Endothelial cell of hepatic sinusoid (primary cell): Measurements from ENCODE around the gene OVAAL.

Experiments used
- in situ Hi-C: cut with HindIII; loops from 2 replicates; pipeline ENCODE4 v1.10.0; 2017; ENCODE audit warnings: low sequenced_read_pairs

The OVAAL gene

DNA sequence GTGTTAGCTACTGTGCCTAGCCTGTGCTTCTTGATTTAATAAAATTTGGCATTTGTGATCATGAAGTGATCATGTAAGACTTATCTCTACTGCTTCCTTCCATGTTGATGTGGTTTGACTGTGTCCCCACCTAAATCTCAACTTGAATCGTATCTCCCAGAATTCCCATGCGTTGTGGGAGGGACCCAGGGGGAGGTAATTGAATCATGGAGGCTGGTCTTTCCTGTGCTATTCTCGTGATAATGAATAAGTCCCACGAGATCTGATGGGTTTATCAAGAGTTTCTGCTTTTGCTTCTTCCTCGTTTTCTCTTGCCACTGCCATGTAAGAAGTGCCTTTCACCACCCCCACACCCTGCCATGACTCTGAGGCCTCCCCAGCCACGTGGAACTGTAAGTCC is at the start of gene OVAAL:
Gene OVAAL, plus strand, starts transcription at position 301 of the 400 bp plus-strand sequence.
- in situ Hi-C loops: no loop called here

DNA sequence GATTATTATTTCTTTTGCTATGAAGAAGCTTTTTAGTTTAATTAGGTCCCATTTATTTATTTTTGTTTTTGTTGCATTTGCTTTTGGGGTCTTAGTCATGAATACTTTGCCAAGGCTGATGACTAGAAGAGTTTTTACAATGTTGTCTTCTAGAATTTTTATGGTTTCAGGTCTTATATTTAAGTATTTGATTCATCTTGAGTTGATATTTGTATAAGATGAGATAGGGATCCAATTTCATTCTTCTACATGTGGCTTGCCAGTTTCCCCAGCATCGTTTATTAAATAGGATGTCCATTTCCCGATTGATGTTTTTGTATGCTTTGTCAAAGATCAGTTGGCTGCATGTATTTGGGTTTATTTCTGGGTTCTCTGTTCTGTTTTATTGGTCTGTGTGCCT is 47.9 kb upstream of the OVAAL start:
- in situ Hi-C loops: loop anchor here (5.0 kb wide), 1 partner anchor 656 kb away; no protein-coding TSS in a partner anchor

DNA sequence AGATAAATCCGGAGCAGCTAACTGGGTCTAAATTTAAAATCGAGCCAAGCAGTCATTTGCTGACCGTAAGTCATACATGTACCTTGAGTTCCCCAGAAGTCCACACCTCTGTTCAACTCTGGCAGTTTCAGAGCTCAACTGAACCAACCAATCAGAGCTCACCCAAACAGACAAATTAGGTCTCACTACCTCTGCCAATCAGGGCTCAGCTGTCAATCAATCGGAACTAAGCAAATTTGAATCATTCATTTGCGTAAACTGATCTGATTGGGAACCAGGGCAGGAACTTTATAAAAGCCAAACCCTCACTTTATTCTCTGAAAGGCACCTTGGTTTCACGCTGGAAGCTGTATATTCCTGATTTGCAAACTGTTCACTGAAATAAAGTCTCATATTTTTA is 45.2 kb upstream of the OVAAL start:
- in situ Hi-C loops: loop anchor here (5.0 kb wide), 1 partner anchor 654 kb away; no protein-coding TSS in a partner anchor

DNA sequence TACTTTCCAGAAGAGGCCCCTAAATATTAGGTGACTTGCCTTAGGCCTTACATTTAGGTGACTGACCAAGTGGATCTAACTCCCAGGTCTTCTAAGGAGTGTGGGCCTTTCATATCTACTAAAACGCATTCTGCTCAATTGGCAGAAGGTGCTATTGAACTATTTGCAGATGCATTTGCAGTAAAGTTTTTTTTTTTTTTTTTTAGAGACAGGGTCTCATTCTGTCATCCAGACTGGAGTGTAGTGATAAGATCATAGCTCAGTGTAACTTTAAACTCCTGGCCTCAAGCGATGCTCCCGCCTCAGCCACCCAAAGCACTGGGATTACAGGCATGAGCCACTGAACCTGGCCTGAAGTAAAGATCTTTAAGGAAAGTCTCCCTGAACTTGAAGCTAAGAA is 43.4 kb upstream of the OVAAL start:
- in situ Hi-C loops: no loop called here

DNA sequence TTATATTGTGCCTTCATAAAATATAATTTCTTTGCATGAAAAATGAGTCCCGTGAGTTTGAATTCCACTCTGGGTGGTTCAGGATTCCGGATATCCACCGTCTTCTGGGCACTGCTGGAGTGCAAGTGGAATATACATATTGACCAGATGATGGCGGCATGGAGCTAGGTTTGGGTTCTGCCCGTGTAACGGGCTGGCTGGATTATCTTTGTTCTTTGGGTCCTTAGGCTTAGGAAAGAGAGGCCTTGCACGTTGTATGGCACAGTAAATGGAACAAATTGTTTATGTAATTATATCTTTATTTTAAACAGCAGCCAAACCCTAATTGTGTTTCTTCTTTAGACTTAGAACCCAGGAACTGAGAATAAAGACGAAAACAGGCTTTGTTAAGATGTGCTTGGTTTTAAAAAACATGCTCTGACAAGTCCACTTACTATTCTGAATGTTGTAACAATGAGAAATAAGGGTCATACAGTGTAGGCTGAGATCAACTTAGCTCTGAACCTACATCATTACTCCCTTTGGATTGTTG is 42.8 kb upstream of the OVAAL start:
- in situ Hi-C loops: no loop called here

- in situ Hi-C loops: no loop called here
Observed at GRCh38 chr1:180519846-180520245, 38.9 kb upstream of the OVAAL start.

GRCh38 chr1:180521474-180522212 is 37.1 kb upstream of the OVAAL start:
- in situ Hi-C loops: no loop called here

- in situ Hi-C loops: no loop called here
Observed at GRCh38 chr1:180522213-180522515, 36.6 kb upstream of the OVAAL start.

- in situ Hi-C loops: no loop called here
Observed at GRCh38 chr1:180524160-180524914, 34.4 kb upstream of the OVAAL start.

GRCh38 chr1:180524915-180525714 is 33.6 kb upstream of the OVAAL start:
- in situ Hi-C loops: loop anchor here (5.0 kb wide), 1 partner anchor 332 kb away; no protein-coding TSS in a partner anchor

GRCh38 chr1:180525715-180526039 is 33.1 kb upstream of the OVAAL start:
- in situ Hi-C loops: loop anchor here (5.0 kb wide), 1 partner anchor 332 kb away; no protein-coding TSS in a partner anchor

DNA sequence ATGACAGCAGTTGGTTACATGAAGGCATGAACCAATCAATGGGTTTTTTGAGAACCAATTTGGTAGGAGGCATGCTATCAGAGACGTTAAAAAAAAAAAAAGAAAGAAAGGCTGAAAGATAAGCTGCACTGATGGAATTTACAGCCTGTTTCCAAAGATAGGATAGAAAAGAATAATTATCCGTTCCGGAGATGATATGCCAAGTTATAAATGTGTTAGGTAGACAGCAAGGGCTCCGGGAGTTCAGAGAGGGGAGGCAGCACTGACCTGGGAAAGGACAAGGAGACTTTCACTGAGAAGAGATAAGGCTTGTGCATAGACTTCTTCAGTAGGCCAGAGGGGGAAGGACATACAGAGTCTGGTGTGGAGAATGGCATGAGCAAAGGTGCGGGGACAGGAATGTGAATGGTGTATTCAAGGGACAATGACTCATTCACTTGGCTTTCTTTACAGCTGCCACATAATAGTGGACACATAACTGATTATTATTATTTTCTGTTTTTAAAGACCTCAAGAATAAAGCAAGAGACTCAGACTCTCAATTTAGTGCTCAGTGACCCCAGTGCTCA is 31.6 kb upstream of the OVAAL start:
- in situ Hi-C loops: loop anchor here (5.0 kb wide), 1 partner anchor 330 kb away; no protein-coding TSS in a partner anchor

GRCh38 chr1:180528868-180529470 is 29.8 kb upstream of the OVAAL start:
- in situ Hi-C loops: loop anchor here (5.0 kb wide), 1 partner anchor 328 kb away; no protein-coding TSS in a partner anchor

GRCh38 chr1:180530501-180530900 is 28.3 kb upstream of the OVAAL start:
- in situ Hi-C loops: no loop called here

- in situ Hi-C loops: no loop called here
Observed at GRCh38 chr1:180532854-180533253, 25.9 kb upstream of the OVAAL start.

DNA sequence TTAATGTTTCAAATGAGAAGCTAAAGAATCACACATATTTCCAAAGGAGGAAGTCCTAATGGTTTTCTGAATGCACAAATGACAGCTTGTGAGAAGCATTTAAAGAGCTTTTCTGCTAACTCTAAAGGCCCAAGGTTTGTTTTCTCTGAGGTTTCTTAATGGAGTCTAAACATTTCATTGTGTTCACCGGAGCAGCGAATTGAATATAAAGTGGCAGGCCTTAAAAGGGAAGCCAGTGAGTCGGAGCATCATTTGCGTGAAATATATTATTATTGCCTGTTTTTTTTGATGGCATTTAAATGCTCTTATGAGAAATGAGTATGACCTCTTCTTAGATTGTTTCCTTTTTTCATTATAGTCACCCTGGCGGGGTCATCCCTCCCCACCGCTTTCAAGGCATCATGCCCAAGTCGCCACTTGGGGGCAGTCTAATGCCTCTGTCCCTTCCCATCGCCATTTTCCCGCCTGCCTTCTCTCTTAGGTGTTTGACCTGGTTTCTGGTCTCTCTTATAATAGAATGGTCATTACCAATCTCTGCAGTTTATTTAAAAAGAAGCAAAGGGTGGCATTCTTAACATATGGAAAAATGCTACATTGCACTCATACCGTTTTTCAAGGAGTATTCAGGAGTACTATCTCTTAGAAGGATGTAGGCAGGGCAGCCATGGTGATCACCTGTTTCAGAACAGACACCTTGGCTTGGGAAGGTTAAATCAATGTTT is 25.3 kb upstream of the OVAAL start:
- in situ Hi-C loops: no loop called here

DNA sequence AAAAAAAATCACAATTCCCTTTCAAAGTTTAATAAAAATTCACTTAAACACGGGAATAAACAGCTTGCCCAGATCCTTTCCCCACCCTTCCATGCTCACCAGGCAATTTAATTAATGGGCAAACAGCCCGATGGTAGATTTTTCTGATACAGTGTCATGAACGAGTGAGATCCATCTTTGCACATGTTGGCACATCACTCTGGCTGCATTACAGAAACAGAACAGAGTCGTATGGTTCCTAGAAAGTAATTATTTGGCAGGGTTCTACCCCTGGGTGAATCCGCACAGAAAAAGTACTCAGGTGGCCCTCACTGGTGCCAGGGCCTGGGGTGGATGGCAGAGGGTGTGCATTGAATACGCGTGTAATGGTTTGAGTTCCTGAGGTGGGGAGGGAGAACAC is 24.6 kb upstream of the OVAAL start:
- in situ Hi-C loops: no loop called here

GRCh38 chr1:180535418-180535999 is 23.3 kb upstream of the OVAAL start:
- in situ Hi-C loops: no loop called here

- in situ Hi-C loops: no loop called here
Observed at GRCh38 chr1:180536821-180537372, 21.9 kb upstream of the OVAAL start.
